ENCODE results near the gene COPS9.

Gene COPS9

DNA sequence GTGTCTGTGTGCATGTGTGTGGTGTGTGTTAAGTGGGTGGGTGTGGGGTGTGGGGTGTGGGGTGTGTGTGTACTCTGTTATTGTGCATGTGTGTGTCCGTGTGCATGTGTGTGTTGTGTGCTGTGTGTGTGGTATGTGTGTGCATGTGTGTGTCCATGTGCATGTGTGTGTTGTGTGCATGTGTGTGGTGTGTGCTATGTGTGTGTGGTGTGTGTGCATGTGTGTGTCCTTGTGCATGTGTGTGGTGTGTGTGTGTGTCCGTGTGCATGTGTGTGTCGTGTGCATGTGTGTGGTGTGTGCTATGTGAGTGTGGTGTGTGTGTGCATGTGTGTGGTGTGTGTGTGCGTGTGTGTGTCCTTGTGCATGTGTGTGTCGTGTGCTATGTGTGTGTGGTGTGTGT, 11.3 kb upstream of the COPS9 start:
- DNase-seq: no peak

- no peak for DNase-seq
These were observed 10.6 kb upstream of the COPS9 start for GRCh38 chr2:240146627-240147278.

GRCh38 chr2:240146141-240146561, 10.0 kb upstream of the COPS9 start:
- no peak for DNase-seq

DNA sequence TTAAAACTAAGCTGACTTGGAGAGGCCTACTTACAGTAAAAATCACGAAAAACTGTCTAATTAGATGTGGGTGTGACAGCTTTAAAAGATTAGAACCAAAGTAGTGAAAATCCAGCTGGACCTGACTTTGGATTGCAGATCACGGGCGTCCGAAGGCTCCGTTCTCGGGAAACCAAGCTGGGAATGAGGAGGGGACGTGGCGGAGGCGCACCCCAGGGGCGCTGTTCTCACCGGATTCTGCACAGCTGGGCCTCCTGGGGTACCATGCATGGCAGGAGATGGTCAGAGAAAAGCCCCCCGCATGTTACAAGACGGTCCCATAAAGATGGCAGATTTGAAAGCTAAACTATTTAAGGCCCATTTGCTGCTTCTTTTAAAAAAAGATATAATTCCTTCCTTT, 9.4 kb upstream of the COPS9 start:
- DNase-seq: no peak

DNA sequence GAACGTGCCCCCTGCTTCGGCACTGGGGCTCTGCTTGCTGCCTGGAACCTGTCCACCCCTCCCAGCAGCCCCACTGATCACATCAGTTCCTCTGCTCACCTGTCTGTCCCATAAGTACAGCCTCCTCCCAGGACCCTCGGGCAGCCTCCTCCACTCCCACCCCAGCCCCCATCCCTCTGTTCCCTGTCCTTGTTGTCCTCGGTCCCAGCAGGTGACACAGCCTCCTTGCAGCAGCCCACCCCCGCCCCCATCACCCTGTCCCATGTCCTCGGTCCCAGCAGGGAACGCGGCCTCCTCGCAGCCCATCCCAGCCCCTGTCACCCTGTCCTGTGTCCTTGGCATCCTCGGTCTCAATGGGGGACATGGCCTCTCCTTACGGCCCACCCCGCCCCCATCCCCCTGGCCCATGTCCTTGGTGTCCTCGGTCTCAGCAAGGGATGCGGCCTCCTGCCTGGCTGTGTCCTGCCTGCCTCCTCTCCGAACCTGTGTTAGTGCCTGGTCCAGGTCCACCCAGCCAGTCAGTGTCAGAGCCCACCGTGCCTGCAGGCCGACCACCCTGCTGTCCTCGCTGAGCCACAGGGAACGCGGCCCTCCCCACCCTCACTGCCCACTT, 8.7 kb upstream of the COPS9 start:
- no peak for DNase-seq

GRCh38 chr2:240143801-240144648, 7.9 kb upstream of the COPS9 start:
- peak; percentile 14 for DNase-seq

DNA sequence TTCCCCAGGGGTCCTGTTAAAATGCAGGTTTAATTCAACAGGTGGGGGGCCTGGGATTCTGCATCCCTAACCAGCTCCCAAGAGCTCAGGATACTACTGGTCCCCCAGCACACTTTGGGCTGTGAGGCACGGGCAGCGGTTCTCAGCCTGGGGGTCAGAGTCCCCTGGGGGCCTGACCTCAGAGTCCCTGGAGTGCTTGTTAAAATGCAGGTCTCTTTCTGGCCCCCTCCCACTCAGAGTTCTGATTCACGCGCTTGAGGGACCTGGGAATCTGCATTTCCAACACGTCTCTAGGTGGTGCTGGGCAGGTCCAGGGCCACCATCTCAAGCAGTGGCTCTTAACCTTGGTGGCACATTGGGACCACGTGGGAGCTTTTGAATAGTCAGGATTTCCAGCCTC, 7.2 kb upstream of the COPS9 start:
- DNase-seq: no peak

- no peak for DNase-seq
These were observed 6.8 kb upstream of the COPS9 start for GRCh38 chr2:240142859-240143258.

GRCh38 chr2:240142256-240142775, 6.2 kb upstream of the COPS9 start:
- DNase-seq: no peak

- no peak for DNase-seq
These were observed 5.6 kb upstream of the COPS9 start for GRCh38 chr2:240141736-240142135.

- no peak for DNase-seq
These were observed 4.8 kb upstream of the COPS9 start for GRCh38 chr2:240140920-240141319.

GRCh38 chr2:240140511-240140910, 4.4 kb upstream of the COPS9 start, which contains the start of gene OTOS:
TSS of gene OTOS (minus strand) at chr2:240140658. CDS start at chr2:240140326, 332 bp downstream.
- DNase-seq: peak; percentile 25

DNA sequence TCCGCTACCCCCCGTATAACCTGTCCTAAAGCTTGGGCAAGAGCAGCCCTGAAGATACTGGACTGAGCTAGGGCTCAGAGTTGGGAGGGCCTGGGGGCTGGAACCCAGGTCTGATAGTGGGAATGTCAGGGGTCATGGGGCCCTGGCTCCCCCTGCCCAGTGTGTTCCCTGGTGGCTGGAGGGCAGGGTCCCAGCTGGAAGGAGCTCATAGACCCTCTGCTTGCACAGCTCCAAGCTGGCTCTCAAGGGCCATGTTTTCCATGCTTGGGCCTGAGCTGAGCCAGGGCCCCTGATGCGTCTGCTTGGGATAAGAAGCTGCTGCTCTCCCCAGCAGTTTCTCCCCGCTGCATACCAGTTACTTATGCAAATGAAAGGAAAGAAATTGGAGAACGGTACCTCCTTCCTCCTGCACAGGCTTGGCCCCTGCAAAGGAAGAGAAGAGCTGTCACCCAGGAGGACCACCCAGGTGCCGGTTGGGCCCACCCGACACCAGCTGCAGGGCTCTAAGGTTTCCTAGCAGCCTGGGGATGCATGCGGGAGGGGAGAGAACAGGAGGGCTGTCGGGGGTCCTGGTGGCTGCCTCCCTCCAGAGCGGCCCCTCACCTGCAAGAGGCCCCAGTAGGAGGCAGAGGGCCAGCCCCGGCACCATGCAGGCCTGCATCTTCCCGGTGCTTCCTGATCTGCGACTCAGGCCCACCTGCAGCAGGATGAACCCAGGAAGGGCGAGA, 3.7 kb upstream of the COPS9 start:
- no peak for DNase-seq

GRCh38 chr2:240139011-240139441, 2.9 kb upstream of the COPS9 start:
- no peak for DNase-seq

DNA sequence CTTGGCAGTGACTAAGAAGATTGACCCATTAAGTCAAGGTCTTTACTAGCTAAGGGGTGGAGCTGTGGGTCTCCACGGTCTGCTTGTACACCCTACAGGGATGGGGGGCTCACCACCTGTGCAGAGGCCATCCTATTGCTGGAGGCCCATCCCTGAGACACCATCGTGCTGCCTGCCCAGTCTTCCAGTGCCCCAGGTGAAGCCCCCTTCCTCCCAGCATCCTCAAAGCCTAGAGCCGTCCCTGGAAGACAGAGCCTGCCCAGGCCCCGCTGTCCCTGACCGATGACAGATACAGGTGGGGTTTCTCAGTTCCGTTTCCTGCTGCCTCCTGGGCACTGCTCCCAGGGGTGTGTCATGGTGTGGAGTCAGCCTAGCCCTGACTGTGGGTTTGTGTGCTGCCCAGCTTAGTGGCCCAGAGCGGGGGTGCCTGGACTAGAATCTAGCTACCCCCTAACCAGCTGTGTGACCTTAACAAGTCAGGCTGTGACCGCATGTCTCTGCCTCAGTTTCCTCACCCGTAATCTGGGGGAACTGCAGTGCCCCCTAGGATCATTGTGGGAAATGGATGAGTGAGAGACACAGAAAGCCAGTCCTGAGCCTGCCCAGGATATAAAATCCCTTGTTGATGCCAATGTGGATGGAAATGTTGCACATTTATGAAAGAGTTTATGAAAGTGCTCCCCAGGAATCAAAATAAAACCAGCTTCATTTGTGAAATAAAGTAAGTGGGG, 2.3 kb upstream of the COPS9 start:
- DNase-seq: no peak

DNA sequence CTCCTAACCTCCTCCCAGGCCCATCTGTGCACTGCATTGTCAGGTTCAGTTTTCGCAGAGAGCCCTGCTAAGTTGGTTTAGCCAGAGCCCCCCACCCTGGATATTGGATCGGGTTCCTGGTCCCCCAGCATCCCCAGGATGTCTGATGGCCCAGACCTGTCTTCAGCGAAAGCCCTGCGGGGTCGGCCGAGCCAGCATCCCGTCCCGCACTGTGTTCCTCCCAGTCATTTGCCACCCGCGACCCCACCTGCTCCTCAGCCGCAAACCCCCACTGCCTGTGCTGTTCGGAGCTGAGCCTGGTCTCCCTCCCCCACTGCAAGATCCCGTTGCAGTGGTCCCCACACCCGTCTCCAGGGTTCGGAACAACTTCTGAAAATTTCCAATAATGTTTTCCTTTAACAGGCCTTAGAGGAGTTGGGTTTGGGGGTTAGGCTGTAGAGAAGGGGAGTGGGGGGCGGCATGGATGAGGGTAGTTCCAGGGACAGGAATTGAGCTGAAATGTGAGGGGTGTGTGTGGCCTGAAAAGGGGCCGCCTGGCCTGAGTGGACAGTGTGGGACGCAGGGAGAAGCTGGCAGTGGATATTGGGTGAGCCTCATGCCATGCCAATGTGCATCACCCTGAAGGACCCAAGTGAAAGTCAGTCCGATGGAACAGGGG, 1.6 kb upstream of the COPS9 start:
- DNase-seq: no peak

DNA sequence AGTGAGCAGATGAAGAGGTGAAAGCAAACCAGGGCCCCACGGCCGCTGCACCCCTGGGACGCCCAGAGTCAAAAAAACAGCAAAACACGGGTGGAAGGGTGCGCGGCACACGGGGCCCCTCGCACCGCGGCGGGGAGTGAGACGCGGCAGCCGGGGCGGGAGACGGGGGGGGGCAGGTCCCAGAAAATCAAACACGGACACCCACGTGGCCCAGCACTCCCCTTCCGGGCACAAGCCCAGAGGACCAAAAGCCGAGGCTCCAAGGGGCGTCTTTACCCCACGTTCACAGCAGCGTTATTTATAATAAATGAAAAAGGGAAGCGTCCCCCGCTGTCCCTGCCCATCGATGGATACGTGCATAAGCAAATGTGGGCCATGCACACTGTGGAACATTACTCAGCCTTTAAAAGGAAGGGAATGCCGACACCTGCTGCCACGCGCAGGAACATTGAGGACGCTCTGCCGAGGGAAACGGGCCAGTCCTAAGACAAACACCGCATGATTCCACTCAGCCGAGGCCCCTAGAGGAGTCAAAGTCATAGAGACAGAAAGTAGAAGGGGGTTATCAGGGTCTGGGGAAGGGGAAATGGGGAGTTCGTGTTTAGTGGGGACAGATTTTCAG, 677 bp upstream of the COPS9 start:
- no peak for DNase-seq

DNA sequence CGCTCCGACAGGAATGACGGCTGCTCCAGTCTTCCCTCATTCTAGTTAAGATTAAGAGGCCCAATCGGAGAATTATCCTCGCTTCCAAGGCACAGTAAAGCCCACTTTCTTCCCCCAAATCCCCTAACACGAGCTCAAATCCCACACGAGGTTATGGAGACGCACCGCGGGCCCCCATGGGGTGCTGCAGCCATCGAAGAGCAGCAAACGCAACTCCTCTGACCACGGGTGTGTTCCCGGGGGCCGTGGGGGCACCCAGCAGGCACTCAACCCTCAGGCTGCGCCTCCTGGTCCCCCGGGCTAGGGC, 446 bp downstream of the COPS9 start:
- no peak for DNase-seq

GRCh38 chr2:240134956-240135520, 1.1 kb downstream of the COPS9 start:
- no peak for DNase-seq

- DNase-seq: no peak
These were observed 1.6 kb downstream of the COPS9 start for GRCh38 chr2:240134466-240134865.

- DNase-seq: no peak
These were observed 2.7 kb downstream of the COPS9 start for GRCh38 chr2:240133401-240133800.

Measured in NCI-H1092 (cell line).